Left renal pelvis (tissue), 4 donors: Measurements from ENCODE around the gene MSN. TPM values are rescaled to one million over a fixed set of nuclear protein-coding genes. Genes with fewer than 3 reads are reported as not detected.
"Not testable (repeated sequence)": the region's sequence is repeated elsewhere in the genome, so short reads cannot be mapped to it uniquely, and the experiment has no call there.

Experiments
- DNase-seq, 4 donors: peaks; one replicate each; pipeline ENCODE4 v3.0.0-alpha.2; 2013; ENCODE audit warnings: low read depth in 4 of 4, low spot score in 3 of 4
- polyA plus RNA-seq, 4 donors: library from polyadenylated mRNA; unstranded; fragments of 120-200 nt; gene quantifications; one replicate each; pipeline ENCODE4 v1.2.1, GENCODE V29; 2013; ENCODE audit not compliant: insufficient read length in 4 of 4

MSN gene
- polyA plus RNA-seq, 4 donors: 220 to 251 (median 233) TPM

GRCh38 chrX:65712005-65712806 lies 44.8 kb downstream of the MSN start:
- DNase-seq: no peak

GRCh38 chrX:65718538-65718937 lies 51.1 kb downstream of the MSN start:
- no peak for DNase-seq

GRCh38 chrX:65720381-65720964 lies 53.0 kb downstream of the MSN start:
- no peak for DNase-seq

GRCh38 chrX:65723706-65724105 lies 56.3 kb downstream of the MSN start:
- no peak for DNase-seq

- DNase-seq: no peak
These were observed 59.3 kb downstream of the MSN start for GRCh38 chrX:65726715-65727114.

- no peak for DNase-seq
These were observed 64.3 kb downstream of the MSN start for GRCh38 chrX:65731684-65732289.

- DNase-seq: no peak
These were observed 73.5 kb downstream of the MSN start for GRCh38 chrX:65740909-65741308.

GRCh38 chrX:65741823-65742222 lies 74.4 kb downstream of the MSN start:
- no peak for DNase-seq

- DNase-seq: no peak
These were observed 77.5 kb downstream of the MSN start for GRCh38 chrX:65744965-65745364.

GRCh38 chrX:65745427-65745826 lies 78.0 kb downstream of the MSN start:
- no peak for DNase-seq

GRCh38 chrX:65745992-65746391 lies 78.5 kb downstream of the MSN start:
- DNase-seq: no peak

- no peak for DNase-seq
These were observed 83.4 kb downstream of the MSN start for GRCh38 chrX:65750674-65751469.

GRCh38 chrX:65751519-65751918 lies 84.1 kb downstream of the MSN start:
- DNase-seq: no peak

- DNase-seq: no peak
These were observed 84.8 kb downstream of the MSN start for GRCh38 chrX:65752294-65752693.

- no peak for DNase-seq
These were observed 88.3 kb downstream of the MSN start for GRCh38 chrX:65755786-65756185.

GRCh38 chrX:65757943-65758342 lies 90.5 kb downstream of the MSN start:
- DNase-seq: no peak

- DNase-seq: no peak
These were observed 91.1 kb downstream of the MSN start for GRCh38 chrX:65758505-65758904.

- DNase-seq: not testable (repeated sequence)
These were observed 92.1 kb downstream of the MSN start for GRCh38 chrX:65759525-65759924.

- no peak for DNase-seq
These were observed 102.3 kb downstream of the MSN start for GRCh38 chrX:65769564-65770292.

GRCh38 chrX:65772842-65773241 lies 105.4 kb downstream of the MSN start:
- DNase-seq: no peak
